HG02763 (cell line): ENCODE measurements around the gene ADAMTS17.
"Not testable (repeated sequence)": the region's sequence is repeated elsewhere in the genome, so short reads cannot be mapped to it uniquely, and the experiment has no call there.

ENCODE experiments used
- ATAC-seq: cut with Tn5 transposase; IDR thresholded peaks from one replicate; pipeline ENCODE4 v1.9.1; 2021; ENCODE audit warnings: mild to moderate bottlenecking, moderate library complexity; ENCODE audit not compliant: unreplicated experiment

The ADAMTS17 gene

DNA sequence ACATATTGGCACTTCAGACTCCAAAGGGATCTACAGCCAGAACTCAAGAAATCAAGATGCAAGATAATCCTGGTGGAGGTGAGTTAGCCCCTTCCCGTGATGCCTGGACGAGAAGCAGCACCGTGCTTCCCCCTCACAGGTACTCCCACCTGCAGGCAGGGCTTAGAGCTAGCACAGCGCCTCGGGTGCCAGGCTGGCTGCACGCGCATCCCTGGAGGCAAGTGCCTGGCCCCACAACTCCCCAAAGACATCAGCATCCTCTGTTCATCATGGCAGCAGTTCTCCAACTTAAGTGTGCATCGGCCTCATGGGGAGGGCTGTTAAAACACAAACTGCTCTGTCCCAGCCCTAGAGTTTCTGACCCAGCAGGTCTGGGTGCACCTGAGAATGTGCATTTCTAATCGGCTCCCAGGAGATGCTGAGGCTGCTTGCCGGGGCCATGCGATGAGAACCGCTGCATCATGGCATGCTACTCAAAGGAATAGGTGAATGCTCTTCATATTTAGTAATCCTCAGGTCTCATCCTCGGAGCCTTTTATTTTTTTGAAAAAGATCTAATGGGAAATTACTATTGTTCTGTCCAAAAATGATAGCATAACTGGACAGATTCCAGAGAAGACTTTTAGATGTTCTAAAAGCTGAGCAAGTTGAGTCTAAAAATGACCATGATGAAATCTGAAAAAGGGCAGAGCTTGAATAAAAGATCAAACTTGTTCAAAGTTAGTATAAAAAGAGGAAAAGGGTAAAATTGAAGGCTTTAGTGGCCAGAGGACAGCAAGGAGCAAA lies 244.2 kb downstream of the ADAMTS17 start:
- ATAC-seq = no peak

- ATAC-seq = no peak
Measured at GRCh38 chr15:100096700-100097099, 245.1 kb downstream of the ADAMTS17 start.

GRCh38 chr15:100096248-100096600 lies 245.6 kb downstream of the ADAMTS17 start:
- ATAC-seq = no peak

- ATAC-seq = no peak
Measured at GRCh38 chr15:100095541-100096247, 246.1 kb downstream of the ADAMTS17 start.

DNA sequence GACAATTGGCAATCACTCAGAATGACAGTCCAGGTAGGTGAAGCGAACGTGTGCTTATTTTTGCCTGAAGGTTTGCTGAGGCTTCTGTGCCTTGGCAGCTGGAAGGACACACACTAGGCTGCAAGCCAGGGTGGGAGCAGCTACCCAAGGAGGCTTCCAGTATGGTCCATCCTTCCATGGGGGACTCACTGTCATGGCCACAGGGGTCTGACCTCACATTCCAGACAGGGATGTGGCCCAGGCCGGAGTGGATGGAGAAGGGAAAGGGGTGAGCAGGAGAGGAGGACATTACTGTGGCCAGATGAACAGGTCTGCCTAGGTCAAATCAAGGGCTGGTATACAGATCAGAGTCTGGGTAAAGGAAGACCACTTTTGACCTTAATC lies 247.7 kb downstream of the ADAMTS17 start:
- ATAC-seq = no peak

DNA sequence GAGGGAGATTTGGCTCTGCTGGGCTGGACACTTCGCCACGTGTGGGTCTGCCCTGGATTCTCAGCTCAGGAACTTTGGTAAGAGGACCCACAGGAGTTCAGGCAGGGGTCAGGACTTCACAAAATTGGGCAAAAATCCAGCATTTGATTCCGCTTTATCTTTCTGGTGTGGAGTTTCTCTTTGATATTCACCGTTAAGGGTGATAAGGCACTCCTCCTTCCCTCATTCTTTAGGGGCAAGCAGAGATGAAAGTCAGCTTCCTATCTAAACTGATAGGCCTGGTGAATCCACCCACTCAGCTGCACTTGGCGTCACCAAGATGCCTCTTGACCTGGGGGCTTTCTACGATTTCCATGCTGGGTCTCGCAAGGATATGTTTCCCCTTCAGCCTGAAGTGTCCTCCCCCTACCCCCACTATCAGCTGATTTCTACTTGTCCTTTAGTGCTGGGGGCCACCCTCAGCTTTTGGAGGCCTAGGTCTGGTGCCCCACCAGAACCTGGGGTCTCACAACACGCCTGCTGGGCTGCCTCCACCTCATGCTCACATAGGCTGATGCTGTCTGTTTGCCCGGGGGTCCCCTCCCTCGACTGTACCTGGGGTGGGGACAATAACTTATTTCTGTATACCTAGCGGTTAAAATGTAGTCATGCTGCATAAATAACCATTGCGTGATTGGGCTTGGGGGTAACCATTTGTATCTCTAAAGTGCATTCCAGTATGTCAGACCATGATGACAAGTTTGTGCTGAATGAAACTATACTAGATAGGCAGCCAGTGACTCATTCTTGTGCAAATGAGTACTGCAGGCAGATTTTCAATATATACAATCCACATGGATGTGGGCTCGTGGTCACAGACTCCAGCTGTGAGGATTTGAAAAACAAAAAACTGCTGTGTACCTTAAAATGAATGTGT lies 248.3 kb downstream of the ADAMTS17 start:
- ATAC-seq = no peak

DNA sequence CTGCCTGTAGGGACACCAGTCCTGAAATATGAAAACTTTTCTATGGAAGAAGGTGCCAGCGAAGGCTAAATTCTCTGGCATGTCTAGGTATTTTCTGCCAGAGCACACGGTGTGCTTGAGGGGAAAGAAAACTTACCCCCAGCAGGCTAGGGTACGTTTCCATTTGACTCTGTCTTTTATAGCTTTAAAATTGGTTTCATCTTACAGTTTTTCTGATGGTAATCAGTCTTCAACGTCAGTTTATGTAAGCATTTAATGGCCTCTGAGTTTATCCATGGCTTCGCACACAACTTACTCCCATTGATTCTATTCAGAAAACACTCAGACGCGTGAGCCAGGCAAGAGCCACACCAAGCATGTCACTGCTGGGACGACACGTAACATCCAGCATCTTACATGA lies 249.7 kb downstream of the ADAMTS17 start:
- no peak for ATAC-seq

DNA sequence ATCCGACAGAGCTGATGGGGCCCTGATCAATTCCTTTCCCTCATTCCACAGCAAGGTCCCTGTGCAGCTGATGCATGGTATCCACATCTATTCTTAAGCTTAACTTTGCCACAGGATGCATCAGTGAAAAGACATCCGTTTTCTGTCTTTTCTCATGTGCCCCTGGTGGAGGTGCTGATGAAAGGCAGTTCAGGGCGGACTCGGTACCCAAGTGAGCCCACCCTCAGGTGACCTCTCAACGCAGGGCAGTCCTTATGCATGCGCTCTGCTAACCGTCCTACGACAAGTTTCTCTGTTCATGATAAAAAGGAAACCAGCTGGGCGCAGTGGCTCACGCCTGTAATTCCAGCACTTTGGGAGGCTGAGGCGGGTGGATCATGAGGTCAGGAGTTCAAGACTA lies 251.4 kb downstream of the ADAMTS17 start:
- no peak for ATAC-seq

DNA sequence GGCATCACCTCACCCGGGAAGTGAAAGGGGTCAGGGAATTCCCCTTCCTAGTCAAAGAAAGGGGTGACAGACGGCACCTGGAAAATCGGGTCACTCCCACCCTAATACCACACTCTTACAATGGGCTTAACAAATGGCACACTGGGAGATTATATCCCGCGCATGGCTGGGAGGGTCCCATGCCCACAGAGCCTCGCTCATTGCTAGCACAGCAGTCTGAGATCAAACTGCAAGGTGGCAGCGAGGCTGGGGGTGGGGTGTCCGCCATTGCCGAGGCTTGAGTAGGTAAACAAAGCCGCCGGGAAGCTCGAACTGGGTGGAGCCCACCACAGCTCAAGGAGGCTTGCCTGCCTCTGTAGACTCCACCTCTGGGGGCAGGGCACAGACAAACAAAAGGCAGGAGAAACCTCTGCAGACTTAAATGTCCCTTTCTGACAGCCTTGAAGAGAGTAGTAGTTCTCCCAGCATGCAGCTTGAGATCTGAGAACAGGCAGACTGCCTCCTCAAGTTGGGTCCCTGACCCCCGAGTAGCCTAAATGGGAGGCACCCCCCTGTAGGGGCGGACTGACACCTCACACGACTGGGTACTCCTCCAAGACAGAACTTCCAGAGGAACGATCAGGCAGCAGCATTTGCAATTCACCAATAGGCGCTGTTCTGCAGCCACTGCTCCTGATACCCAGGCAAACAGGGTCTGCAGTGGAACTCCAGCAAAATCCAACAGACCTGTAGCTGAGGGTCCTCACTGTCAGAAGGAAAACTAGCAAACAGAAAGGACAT lies 257.5 kb downstream of the ADAMTS17 start:
- ATAC-seq = not testable (repeated sequence)

DNA sequence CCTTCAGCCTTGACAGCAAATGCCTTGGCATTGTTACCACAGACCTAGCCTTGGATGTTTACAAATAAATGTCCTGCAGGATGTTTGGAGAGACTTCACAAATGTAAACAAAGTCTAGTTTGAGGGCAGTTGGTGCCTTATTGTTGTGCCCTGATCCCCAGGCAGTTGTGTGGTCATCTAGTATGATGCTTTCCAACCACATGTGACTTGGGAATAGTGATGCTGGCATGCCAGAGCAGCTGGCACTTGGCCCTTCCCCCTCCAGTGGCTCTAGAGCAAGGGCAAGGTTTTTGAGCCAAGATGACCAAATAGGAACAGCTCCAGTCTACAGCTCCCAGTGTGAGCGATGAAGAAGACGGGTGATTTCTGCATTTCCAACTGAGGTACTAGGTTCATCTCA lies 258.2 kb downstream of the ADAMTS17 start:
- no peak for ATAC-seq

DNA sequence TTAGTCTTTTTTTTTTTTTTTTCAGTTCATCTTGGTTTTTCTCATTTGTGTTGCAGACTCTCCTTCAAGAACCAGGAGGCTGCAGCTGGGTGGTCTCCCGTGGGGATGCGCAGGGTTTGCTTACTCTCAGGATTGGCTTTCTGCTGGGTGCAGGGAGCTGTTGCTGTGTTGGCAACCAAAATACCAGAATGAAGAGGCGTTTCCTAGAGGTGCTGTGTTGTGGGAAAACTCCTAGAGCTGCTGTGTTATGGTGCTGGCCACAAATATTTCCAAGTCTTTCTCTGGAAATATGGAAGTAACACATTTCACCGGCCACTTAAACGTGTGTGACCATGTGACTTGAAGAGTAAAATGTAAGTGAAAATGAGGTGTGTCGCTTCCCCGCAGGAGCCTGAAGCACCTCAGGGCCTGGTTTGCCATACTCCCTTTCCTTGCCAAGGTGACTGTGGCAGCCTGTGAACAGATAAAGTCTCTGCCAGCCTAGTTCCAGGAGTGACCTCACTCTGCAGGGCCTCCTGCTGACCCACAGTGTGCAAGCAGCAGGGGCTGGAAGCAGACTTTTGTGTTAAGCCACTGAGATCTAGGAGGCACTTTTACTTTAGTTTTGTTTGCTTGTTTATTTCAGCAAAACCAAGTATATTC lies 258.9 kb downstream of the ADAMTS17 start:
- no peak for ATAC-seq

- ATAC-seq = no peak
Measured at GRCh38 chr15:100081454-100081853, 260.3 kb downstream of the ADAMTS17 start.

- no peak for ATAC-seq
Measured at GRCh38 chr15:100078511-100079220, 263.1 kb downstream of the ADAMTS17 start.

DNA sequence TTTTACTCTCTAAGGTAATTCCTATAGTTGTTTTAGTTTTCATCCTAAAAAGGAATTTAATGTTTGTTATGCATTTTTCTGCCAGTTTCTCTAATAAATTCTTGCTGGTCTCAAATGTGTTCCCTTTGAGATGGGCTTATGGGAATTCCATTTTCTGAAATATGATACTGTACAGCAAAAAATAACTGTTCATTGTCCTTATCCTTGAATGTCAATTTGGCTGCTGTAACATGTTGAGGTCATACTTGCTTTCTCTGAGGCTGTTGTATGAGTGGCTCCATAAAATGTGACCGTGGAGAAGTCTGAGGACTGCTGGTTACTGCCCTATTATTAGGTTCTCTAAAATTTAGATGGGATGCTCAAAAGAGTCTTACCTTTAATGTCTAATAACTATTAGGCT lies 266.5 kb downstream of the ADAMTS17 start:
- no peak for ATAC-seq

- ATAC-seq = no peak
Measured at GRCh38 chr15:100073982-100074381, 267.8 kb downstream of the ADAMTS17 start.

DNA sequence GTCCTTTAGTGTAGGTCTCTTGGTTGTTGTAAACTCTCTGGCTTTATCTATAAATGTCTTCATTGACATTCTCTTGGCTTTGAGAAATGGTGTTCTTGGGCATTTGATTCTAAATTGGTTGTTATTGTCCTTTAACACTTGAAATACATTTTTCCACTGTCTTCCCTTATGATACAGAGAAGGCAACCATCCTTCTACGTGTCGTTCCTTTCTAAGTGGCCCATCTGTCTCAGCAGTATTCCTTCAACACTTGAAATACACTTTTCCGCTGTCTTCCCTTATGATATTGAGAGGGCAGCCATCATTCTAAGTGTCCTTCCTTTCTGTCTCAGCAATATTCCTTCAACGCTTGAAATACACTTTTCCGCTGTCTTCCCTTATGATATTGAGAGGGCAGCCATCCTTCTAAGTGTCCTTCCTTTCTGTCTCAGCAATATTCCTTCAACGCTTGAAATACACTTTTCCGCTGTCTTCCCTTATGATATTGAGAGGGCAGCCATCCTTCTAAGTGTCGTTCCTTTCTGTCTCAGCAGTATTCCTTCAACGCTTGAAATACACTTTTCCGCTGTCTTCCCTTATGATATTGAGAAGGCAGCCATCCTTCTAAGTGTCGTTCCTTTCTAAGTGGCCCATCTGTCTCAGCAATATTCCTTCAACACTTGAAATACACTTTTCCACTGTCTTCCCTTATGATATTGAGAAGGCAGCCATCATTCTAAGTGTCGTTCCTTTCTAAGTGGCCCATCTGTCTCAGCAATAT lies 275.1 kb downstream of the ADAMTS17 start:
- not testable (repeated sequence) for ATAC-seq

- ATAC-seq = no peak
Measured at GRCh38 chr15:100061944-100062343, 279.8 kb downstream of the ADAMTS17 start.

DNA sequence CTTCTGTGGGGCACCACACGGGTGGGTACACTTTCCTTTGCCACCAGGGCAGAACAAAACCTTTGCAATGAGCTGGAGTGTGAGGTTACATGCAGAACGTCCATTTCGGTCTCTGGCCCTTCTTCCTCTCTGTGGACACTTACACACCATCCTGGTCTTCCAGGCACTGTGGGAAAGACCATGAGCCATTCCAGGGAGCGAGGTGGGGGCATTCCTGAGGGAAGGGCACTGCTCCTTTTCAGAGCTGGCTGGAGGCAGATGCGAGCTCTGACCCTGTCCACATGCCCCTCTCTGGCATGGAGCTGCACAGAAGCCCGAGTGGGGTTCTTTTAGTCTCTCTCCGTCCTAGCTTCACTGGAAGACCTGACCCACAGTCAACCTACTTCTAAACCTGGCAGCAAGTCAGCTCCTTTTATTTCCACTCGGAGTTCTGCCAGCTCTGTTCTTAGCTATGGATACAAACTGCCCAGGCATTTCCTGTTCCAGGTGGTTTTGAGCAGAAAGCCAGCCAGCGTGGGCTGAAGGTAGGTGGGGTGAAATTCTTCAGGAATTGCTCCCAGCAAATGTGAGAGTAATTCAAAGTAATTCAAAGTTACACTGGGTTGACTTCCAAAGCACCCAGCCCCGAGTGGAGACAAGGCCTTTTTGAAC lies 281.4 kb downstream of the ADAMTS17 start:
- ATAC-seq = no peak
